T-helper 2 cell treated with Interferon-gamma antibody and Interleukin-4, amounts not matched to agents 5 μg/mL and 100 μg/mL, for 36 hours (primary cell): ENCODE results near the gene RORB.

Experiments
- DNase-seq: peaks from one replicate; pipeline ENCODE4 v3.0.0; 2021; ENCODE audit warnings: low spot score
- H3K27ac Mint-ChIP-seq: one replicate; pipeline ENCODE4 v1.8.0; 2021; ENCODE audit warnings: mild to moderate bottlenecking, mixed read lengths
- H3K27me3 Mint-ChIP-seq: one replicate; pipeline ENCODE4 v1.8.0; 2021; ENCODE audit warnings: low read depth, mixed read lengths
- H3K36me3 Mint-ChIP-seq: one replicate; pipeline ENCODE4 v1.8.0; 2021; ENCODE audit warnings: low read depth, mixed read lengths
- H3K4me1 Mint-ChIP-seq: one replicate; pipeline ENCODE4 v1.8.0; 2021; ENCODE audit warnings: low read depth, mixed read lengths
- H3K4me3 Mint-ChIP-seq: one replicate; pipeline ENCODE4 v1.8.0; 2022; ENCODE audit warnings: mild to moderate bottlenecking, moderate library complexity, mixed read lengths
- H3K9me3 Mint-ChIP-seq: one replicate; pipeline ENCODE4 v1.8.0; 2021; ENCODE audit warnings: mixed read lengths

RORB gene

GRCh38 chr9:74589576-74589975, 92.4 kb downstream of the RORB start:
- Mint-ChIP-seq H3K27ac (no peak overlapping the region), H3K4me1 (peaks cover 1% of the 10 kb centered on the region), H3K9me3 (no peaks in the 10 kb centered on the region), H3K27me3 (no peaks in the 10 kb centered on the region), H3K36me3 (no peaks in the 10 kb centered on the region), H3K4me3 (no peak overlapping the region)
- DNase-seq = no peak

- DNase-seq = no peak
- no peaks in the 10 kb centered on the region for H3K36me3 Mint-ChIP-seq
- H3K27ac Mint-ChIP-seq = no peak overlapping the region
- H3K9me3 Mint-ChIP-seq = no peaks in the 10 kb centered on the region
- H3K4me3 Mint-ChIP-seq = no peak overlapping the region
- no peaks in the 10 kb centered on the region for H3K27me3 Mint-ChIP-seq
- no peaks in the 10 kb centered on the region for H3K4me1 Mint-ChIP-seq
Observed at GRCh38 chr9:74595286-74595685, 98.2 kb downstream of the RORB start.

GRCh38 chr9:74598874-74599273, 101.7 kb downstream of the RORB start:
- Mint-ChIP-seq H3K27ac (no peak overlapping the region), H3K4me1 (no peaks in the 10 kb centered on the region), H3K36me3 (no peaks in the 10 kb centered on the region), H3K27me3 (no peaks in the 10 kb centered on the region), H3K9me3 (no peaks in the 10 kb centered on the region), H3K4me3 (no peak overlapping the region)
- DNase-seq = no peak

GRCh38 chr9:74609671-74610405, 112.7 kb downstream of the RORB start:
- Mint-ChIP-seq H3K9me3 (no peaks in the 10 kb centered on the region), H3K4me1 (no peaks in the 10 kb centered on the region), H3K36me3 (no peaks in the 10 kb centered on the region), H3K4me3 (no peak overlapping the region), H3K27ac (no peak overlapping the region), H3K27me3 (no peaks in the 10 kb centered on the region)
- no peak for DNase-seq

GRCh38 chr9:74610523-74611061, 113.5 kb downstream of the RORB start:
- no peak overlapping the region for H3K4me3 Mint-ChIP-seq
- H3K4me1 Mint-ChIP-seq = no peaks in the 10 kb centered on the region
- no peak for DNase-seq
- H3K27ac Mint-ChIP-seq = no peak overlapping the region
- H3K9me3 Mint-ChIP-seq = no peaks in the 10 kb centered on the region
- no peaks in the 10 kb centered on the region for H3K36me3 Mint-ChIP-seq
- H3K27me3 Mint-ChIP-seq = no peaks in the 10 kb centered on the region

- Mint-ChIP-seq H3K27me3 (no peaks in the 10 kb centered on the region), H3K27ac (no peak overlapping the region), H3K36me3 (no peaks in the 10 kb centered on the region)
Observed at GRCh38 chr9:74630228-74630627, 133.1 kb downstream of the RORB start.

GRCh38 chr9:74639112-74639511, 142.0 kb downstream of the RORB start:
- Mint-ChIP-seq H3K27me3 (no peaks in the 10 kb centered on the region), H3K4me1 (no peaks in the 10 kb centered on the region), H3K9me3 (no peaks in the 10 kb centered on the region), H3K36me3 (no peaks in the 10 kb centered on the region), H3K4me3 (no peak overlapping the region), H3K27ac (no peak overlapping the region)
- no peak for DNase-seq

More at GRCh38 chr9:74630228-74630627, 133.1 kb downstream of the RORB start:
- Mint-ChIP-seq H3K4me3 (no peak overlapping the region), H3K4me1 (no peaks in the 10 kb centered on the region), H3K9me3 (no peaks in the 10 kb centered on the region)
- no peak for DNase-seq

GRCh38 chr9:74642376-74642775, 145.2 kb downstream of the RORB start:
- H3K27me3 Mint-ChIP-seq = no peaks in the 10 kb centered on the region
- H3K4me3 Mint-ChIP-seq = no peak overlapping the region
- H3K36me3 Mint-ChIP-seq = no peaks in the 10 kb centered on the region
- H3K9me3 Mint-ChIP-seq = no peaks in the 10 kb centered on the region
- no peaks in the 10 kb centered on the region for H3K4me1 Mint-ChIP-seq
- no peak overlapping the region for H3K27ac Mint-ChIP-seq
- no peak for DNase-seq

- H3K27me3 Mint-ChIP-seq = no peaks in the 10 kb centered on the region
- no peaks in the 10 kb centered on the region for H3K4me1 Mint-ChIP-seq
- no peak overlapping the region for H3K4me3 Mint-ChIP-seq
- H3K27ac Mint-ChIP-seq = no peak overlapping the region
- no peaks in the 10 kb centered on the region for H3K36me3 Mint-ChIP-seq
- no peaks in the 10 kb centered on the region for H3K9me3 Mint-ChIP-seq
- no peak for DNase-seq
Observed at GRCh38 chr9:74643303-74643923, 146.3 kb downstream of the RORB start.

- no peaks in the 10 kb centered on the region for H3K4me1 Mint-ChIP-seq
- H3K27me3 Mint-ChIP-seq = no peaks in the 10 kb centered on the region
- H3K36me3 Mint-ChIP-seq = no peaks in the 10 kb centered on the region
Observed at GRCh38 chr9:74644023-74644422, 146.9 kb downstream of the RORB start.

GRCh38 chr9:74645007-74645639, 148.0 kb downstream of the RORB start:
- Mint-ChIP-seq H3K27ac (no peak overlapping the region), H3K4me1 (no peaks in the 10 kb centered on the region), H3K27me3 (no peaks in the 10 kb centered on the region), H3K9me3 (no peaks in the 10 kb centered on the region), H3K36me3 (no peaks in the 10 kb centered on the region), H3K4me3 (no peak overlapping the region)
- DNase-seq = no peak

More at GRCh38 chr9:74644023-74644422, 146.9 kb downstream of the RORB start:
- H3K9me3 Mint-ChIP-seq = no peaks in the 10 kb centered on the region
- no peak overlapping the region for H3K27ac Mint-ChIP-seq
- no peak overlapping the region for H3K4me3 Mint-ChIP-seq
- no peak for DNase-seq

- H3K4me3 Mint-ChIP-seq = no peak overlapping the region
- no peaks in the 10 kb centered on the region for H3K4me1 Mint-ChIP-seq
- no peak overlapping the region for H3K27ac Mint-ChIP-seq
- DNase-seq = no peak
- H3K36me3 Mint-ChIP-seq = no peaks in the 10 kb centered on the region
- H3K9me3 Mint-ChIP-seq = no peaks in the 10 kb centered on the region
- H3K27me3 Mint-ChIP-seq = no peaks in the 10 kb centered on the region
Observed at GRCh38 chr9:74653410-74654080, 156.4 kb downstream of the RORB start.

- Mint-ChIP-seq H3K4me1 (no peaks in the 10 kb centered on the region), H3K27me3 (no peaks in the 10 kb centered on the region), H3K9me3 (no peaks in the 10 kb centered on the region), H3K36me3 (no peaks in the 10 kb centered on the region), H3K4me3 (no peak overlapping the region), H3K27ac (no peak overlapping the region)
- DNase-seq = no peak
Observed at GRCh38 chr9:74662674-74663073, 165.5 kb downstream of the RORB start.

GRCh38 chr9:74663439-74663838, 166.3 kb downstream of the RORB start:
- no peak overlapping the region for H3K4me3 Mint-ChIP-seq
- H3K27ac Mint-ChIP-seq = no peak overlapping the region
- H3K9me3 Mint-ChIP-seq = no peaks in the 10 kb centered on the region
- H3K4me1 Mint-ChIP-seq = no peaks in the 10 kb centered on the region
- no peak for DNase-seq
- H3K36me3 Mint-ChIP-seq = no peaks in the 10 kb centered on the region
- H3K27me3 Mint-ChIP-seq = no peaks in the 10 kb centered on the region
